K562 (cell line): ENCODE results near the gene KIF4B. TPM values are rescaled to one million over a fixed set of nuclear protein-coding genes. Genes with fewer than 3 reads are reported as not detected.

Experiments
- ATAC-seq: fragments of 200-7000 bp; cut with Tn5 transposase; 3 replicates; pipeline ENCODE4 v1.9.1; 2020; ENCODE audit warnings: moderate library complexity
- BruUV-seq: library from RNA; stranded (reverse); fragments of 400-500 nt; replicated peaks from 2 replicates; lab custom pipeline; 2021; lab: Mats Ljungman, UMichigan
- CTCF ChIA-PET: fragments of 300-600 bp; formaldehyde crosslinking; extraction: SDS; loops from one replicate; lab custom pipeline; 2021; ENCODE audit warnings: low intra/inter-chr PET ratio; lab: Yijun Ruan, JAX
- POLR2A ChIA-PET: fragments of 300-600, 350-650 bp; sonication (Branson Sonifier 250); formaldehyde crosslinking; extraction: SDS; loops from one replicate; lab custom pipeline; 2021; ENCODE audit warnings: antibody characterized with exemption, inconsistent platforms; lab: Yijun Ruan, JAX
- DNase-seq, 4 experiments: peaks; one replicate each; pipeline versions ENCODE4 v3.0.0 to v3.0.0-alpha.2; 2011 to 2018; ENCODE audit warnings: low spot score in 3 of 4, mixed read lengths in 3 of 4; ENCODE audit errors: extremely low read depth in 1 of 4
- FAIRE-seq: peaks from 2 replicates; lab custom pipeline; 2011; peaks lifted over from hg19 to GRCh38; lab: Jason Lieb, UNC
- H2AFZ ChIP-seq: 2 replicates; pipeline ENCODE4 v1.6.0; 2011; ENCODE audit warnings: low read depth, low read length, control low read depth, inconsistent platforms
- H3K27ac ChIP-seq: fragments of 200-600 bp; 3 replicates; pipeline ENCODE4 v1.8.0; 2011; ENCODE audit warnings: low read depth, mild to moderate bottlenecking, control low read depth, inconsistent platforms, low read length, moderate library complexity, mixed read lengths; ENCODE audit errors: extremely low read depth
- H3K27me3 ChIP-seq, 2 experiments: fragments of 300-600 bp in 1 of 2; 2 replicates in 1 of 2; 3 replicates in 1 of 2; pipeline versions ENCODE4 v1.6.0 to v1.8.0; 2011; ENCODE audit warnings: inconsistent platforms in 2 of 2, low read length in 2 of 2, mild to moderate bottlenecking in 1 of 2, mixed read lengths in 1 of 2, moderate library complexity in 1 of 2; ENCODE audit not compliant: control insufficient read depth in 2 of 2, insufficient read depth in 2 of 2
- H3K36me3 ChIP-seq: fragments of 300-600 bp; 3 replicates; pipeline ENCODE4 v1.8.0; 2011; ENCODE audit warnings: mild to moderate bottlenecking, low read length, inconsistent platforms; ENCODE audit not compliant: control insufficient read depth, insufficient read depth
- H3K4me1 ChIP-seq, 2 experiments: fragments of 200-600 bp in 1 of 2; replicated peaks in 1 of 2; 2 replicates in 1 of 2; 3 replicates in 1 of 2; pipeline versions ENCODE4 v1.5.1 to v1.8.0; 2011; ENCODE audit warnings: inconsistent platforms in 2 of 2, low read length in 2 of 2, mild to moderate bottlenecking in 1 of 2, mixed read lengths in 1 of 2, moderate library complexity in 1 of 2; ENCODE audit not compliant: control insufficient read depth in 2 of 2, insufficient read depth in 2 of 2
- H3K4me2 ChIP-seq: 2 replicates; pipeline ENCODE4 v1.6.1; 2011; ENCODE audit warnings: low read length, control low read depth, inconsistent platforms, mixed read lengths; ENCODE audit not compliant: insufficient read depth
- H3K4me3 ChIP-seq: fragments of 200-600 bp; sonication (generic), shearing (Covaris generic); 2 replicates; pipeline ENCODE4 v1.5.1; 2016; ENCODE audit warnings: control low read depth, inconsistent platforms
- H3K79me2 ChIP-seq: fragments of 200-600 bp; 3 replicates; pipeline ENCODE4 v1.8.0; 2011; ENCODE audit warnings: low read length, inconsistent platforms; ENCODE audit not compliant: control insufficient read depth, insufficient read depth
- H3K9ac ChIP-seq, 2 experiments: 2 replicates each; pipeline versions ENCODE4 v1.6.0 to v1.6.1; 2011; ENCODE audit warnings: low read depth in 2 of 2, low read length in 2 of 2, control low read depth in 1 of 2, inconsistent platforms in 1 of 2, mild to moderate bottlenecking in 1 of 2, mixed read lengths in 1 of 2; ENCODE audit not compliant: insufficient read depth in 1 of 2
- H3K9me1 ChIP-seq: one replicate; pipeline ENCODE4 v1.6.0; 2011; ENCODE audit warnings: inconsistent platforms, mild to moderate bottlenecking, low read length, moderate library complexity; ENCODE audit not compliant: control insufficient read depth, insufficient read depth
- H3K9me3 ChIP-seq: replicated peaks from 2 replicates; pipeline ENCODE4 v1.5.1; 2011; ENCODE audit warnings: low read depth, low read length, inconsistent platforms; ENCODE audit not compliant: control insufficient read depth, insufficient read depth
- H4K20me1 ChIP-seq: replicated peaks from 2 replicates; pipeline ENCODE4 v1.6.1; 2011; ENCODE audit warnings: low read length, inconsistent platforms, mixed read lengths; ENCODE audit not compliant: control insufficient read depth, insufficient read depth
- ARID1B ChIP-seq: fragments of 450-650 bp; IDR thresholded peaks from 2 replicates; pipeline ENCODE4 v1.6.1; 2016; ENCODE audit warnings: antibody characterized with exemption, mild to moderate bottlenecking, inconsistent platforms
- ARID3A ChIP-seq: IDR thresholded peaks from 2 replicates; pipeline ENCODE4 v1.6.1; 2012; ENCODE audit warnings: low read depth, low read length, improper control_type of control experiment, borderline replicate concordance
- CBFA2T2 ChIP-seq: fragments of 450-650 bp; conservative IDR thresholded peaks from 2 replicates; pipeline ENCODE4 v1.6.1; 2017; ENCODE audit warnings: mild to moderate bottlenecking
- CBFA2T3 ChIP-seq: fragments of 450-650 bp; IDR thresholded peaks from 2 replicates; pipeline ENCODE4 v1.6.1; 2017
- CHD2 ChIP-seq: IDR thresholded peaks from 2 replicates; pipeline ENCODE4 v1.6.1; 2011; ENCODE audit warnings: low read depth, low read length
- DPF2 ChIP-seq: fragments of 450-650 bp; IDR thresholded peaks from 2 replicates; pipeline ENCODE4 v1.6.1; 2016
- HDAC2 ChIP-seq: fragments of 450-650 bp; IDR thresholded peaks from 2 replicates; pipeline ENCODE4 v1.6.1; 2016; ENCODE audit warnings: mild to moderate bottlenecking
- KLF1 ChIP-seq: fragments of 450-650 bp; IDR thresholded peaks from 2 replicates; pipeline ENCODE4 v1.6.1; 2016; ENCODE audit warnings: missing genetic modification characterization, missing compliant biosample characterization
- MEIS2 ChIP-seq: fragments of 450-650 bp; IDR thresholded peaks from 2 replicates; pipeline ENCODE4 v1.6.1; 2014; ENCODE audit warnings: mild to moderate bottlenecking; ENCODE audit not compliant: partially characterized antibody
- MXD1 ChIP-seq: fragments of 250-450 bp; sonication (Bioruptor Pico); IDR thresholded peaks from 2 replicates; pipeline ENCODE4 v1.8.0; 2021; ENCODE audit warnings: borderline replicate concordance, mild to moderate bottlenecking, moderate library complexity; ENCODE audit not compliant: poor library complexity, severe bottlenecking
- NCOR1 ChIP-seq: fragments of 450-650 bp; IDR thresholded peaks from 2 replicates; pipeline ENCODE4 v1.6.1; 2016; ENCODE audit warnings: mild to moderate bottlenecking, moderate library complexity
- PKNOX1 ChIP-seq: fragments of 450-650 bp; IDR thresholded peaks from 2 replicates; pipeline ENCODE4 v1.6.1; 2016
- PPARD ChIP-seq: fragments of 250-450 bp; sonication (Bioruptor Pico); IDR thresholded peaks from 2 replicates; pipeline ENCODE4 v1.8.0; 2022; ENCODE audit warnings: inconsistent platforms, mild to moderate bottlenecking, moderate library complexity
- RCOR1 ChIP-seq, 2 experiments: IDR thresholded peaks; 2 replicates each; pipeline ENCODE4 v1.6.1; 2012; ENCODE audit warnings: low read depth in 2 of 2, low read length in 2 of 2, borderline replicate concordance in 1 of 2, improper control_type of control experiment in 1 of 2
- SAFB ChIP-seq: fragments of 200-400 bp; formaldehyde crosslinking; IDR thresholded peaks from 2 replicates; pipeline ENCODE4 v1.6.1; 2017; ENCODE audit warnings: low read depth, low read length, borderline replicate concordance
- SMARCA4 ChIP-seq: fragments of 450-650 bp; IDR thresholded peaks from 2 replicates; pipeline ENCODE4 v1.6.1; 2016
- TAL1 ChIP-seq: fragments of 450-650 bp; IDR thresholded peaks from 2 replicates; pipeline ENCODE4 v1.6.1; 2016; ENCODE audit warnings: mild to moderate bottlenecking
- TCF3 ChIP-seq: sonication (generic); formaldehyde crosslinking; IDR thresholded peaks from 2 replicates; pipeline ENCODE4 v1.4.0; 2020; ENCODE audit warnings: mild to moderate bottlenecking, missing genetic modification reagents
- TRIM24 ChIP-seq, 2 experiments: fragments of 450-650 bp; IDR thresholded peaks; 2 replicates each; pipeline ENCODE4 v1.6.1; 2016
- ZFP36 ChIP-seq: fragments of 150-350 bp; IDR thresholded peaks from 2 replicates; pipeline ENCODE4 v1.6.1; 2018; ENCODE audit warnings: low read length, low read depth; ENCODE audit not compliant: partially characterized antibody
- ZNF699 ChIP-seq: fragments of 250-450 bp; sonication (Bioruptor Pico); IDR thresholded peaks from 2 replicates; pipeline ENCODE4 v1.8.0; 2021; ENCODE audit warnings: mild to moderate bottlenecking, moderate library complexity; ENCODE audit not compliant: insufficient replicate concordance
- WGBS: fragments of 100-300 bp; shearing (Covaris generic); methylation state at CpG from one replicate; pipeline ENCODE4 v1.1.6; 2016; ENCODE audit warnings: low coverage, mixed read lengths; ENCODE audit not compliant: insufficient coverage; ENCODE audit errors: missing lambda C conversion rate; 5-methylcytosine and 5-hydroxymethylcytosine counted together
- in situ Hi-C: fragments of 300-500 bp; cut with MboI; formaldehyde crosslinking; loops from 4 replicates; pipeline ENCODE4 v1.15.0; 2018; ENCODE audit warnings: inconsistent platforms, mixed read lengths
- intact Hi-C: fragments of 100-400 bp; cut with micrococcal nuclease; formaldehyde crosslinking; loops from 2 replicates; pipeline ENCODE4 v1.14.2; 2022
- polyA plus RNA-seq, 8 experiments: library from polyadenylated mRNA; depleted of rRNA in 4 of 8; stranded (reverse) in 5 of 8; unstranded in 3 of 8; fragments of >200 nt; fragmentation: Nextera tagmentation in 2 of 8; fragmentation: Illumina TruSeq in 1 of 8; extraction: Ambion mirVana in 2 of 8; extraction: Trizol in 1 of 8; gene quantifications; 2 replicates each; pipeline versions ENCODE4 v1.2.1 to v1.2.3, GENCODE V29; 2011 to 2014; ENCODE audit warnings: inconsistent platforms in 1 of 8, missing spikeins in 1 of 8
- total RNA-seq, 7 experiments: library from RNA; depleted of rRNA in 6 of 7; stranded (reverse); fragments of >200 nt in 6 of 7; fragmentation: Illumina TruSeq in 2 of 7; extraction: Trizol in 2 of 7; gene quantifications; 2 replicates each; pipeline versions ENCODE4 v1.2.1 to v1.2.3, GENCODE V29; 2011 to 2021; ENCODE audit warnings: low replicate concordance in 1 of 7

KIF4B gene
- total and polyA plus RNA-seq, 9 of the 15 experiments (the other 6 are each of a cell fraction or from before 2014, with no cell fraction given) = 0.01 to 0.09 (median 0.07) TPM; not detected in 2

DNA sequence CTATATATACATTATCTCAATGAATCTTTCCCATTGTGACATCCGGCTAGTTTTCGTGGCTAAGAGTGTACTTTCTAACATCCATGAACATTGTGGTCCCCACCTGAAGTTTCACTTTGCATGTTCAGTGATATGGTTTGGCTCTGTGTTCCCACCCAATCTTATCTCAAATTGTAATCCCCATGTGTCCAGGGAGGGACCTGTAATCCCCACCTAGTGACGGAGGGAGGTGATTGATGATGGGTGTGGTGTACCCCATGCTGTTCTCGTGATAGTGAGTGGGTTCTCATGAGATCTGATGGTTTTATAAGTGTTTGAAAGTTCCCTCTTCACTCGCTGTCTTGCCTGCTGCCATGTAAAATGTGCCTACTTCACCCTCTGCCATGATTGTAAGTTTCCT lies 44.6 kb upstream of the KIF4B start:
- Histone ChIP-seq H4K20me1 (no peaks in the 10 kb centered on the region), H3K36me3 (peaks cover 46% of the 10 kb centered on the region), H2AFZ (no peak overlapping the region), H3K27ac (no peak overlapping the region), H3K9me3 (no peaks in the 10 kb centered on the region), H3K9me1 (peaks cover 3% of the 10 kb centered on the region), H3K4me3 (no peak overlapping the region), H3K4me2 (peak overlapping the region; percentile 57), H3K27me3 (no peaks in the 10 kb centered on the region), H3K9ac (no peak overlapping the region), H3K4me1 (peaks cover 0 to 7% of the 10 kb centered on the region in 2 experiments; a peak in 3 of 5 replicates), H3K79me2 (no peaks in the 10 kb centered on the region)
- intact Hi-C loops = no loop called here
- peak; percentile 83 for FAIRE-seq
- 19% methylated on average over 5 of the region's 5 CpGs for WGBS
- in situ Hi-C loops = no loop called here
- BruUV-seq = no TSS peak
- ATAC-seq = peak; percentile 74
- CTCF ChIA-PET = no interaction called here
- POLR2A ChIA-PET = interaction anchor here (1.3 kb wide), 1 partner anchor 16 kb away, joined by 3 read pairs; no protein-coding TSS in a partner anchor
- peak; percentile 31 to 66 (median 38) for DNase-seq
- TF ChIP-seq HDAC2 (0 out of 2 replicates have a peak, but pooled peaks have one; percentile 20), PKNOX1 (peak; percentile 91), KLF1 (tag) (peak; percentile 79), ZNF699 (CRISPR knock-in tag) (no peak), SAFB (no peak), ZFP36 (peak; percentile 16), NCOR1 (0 out of 2 replicates have a peak, but pooled peaks have one; percentile 14), CBFA2T2 (peak; percentile 36), ARID1B (peak; percentile 61), CBFA2T3 (peak; percentile 70), TAL1 (peak; percentile 56), RCOR1 (IDR thresholded peaks at IDR 0.05; ENCODE audit: borderline replicate concordance in 1 of 2, low read depth in 2 of 2, low read length in 2 of 2) (peak in 1 of 2 experiments; percentile 48; a peak in 2 of 4 replicates), MXD1 (CRISPR knock-in tag) (no peak), SMARCA4 (peak; percentile 36; the same call in 1 of the 2 replicates), TRIM24 (IDR thresholded peaks at IDR 0.05) (peak in 1 of 2 experiments; percentile 19; a peak in 1 of 4 replicates), PPARD (CRISPR knock-in tag) (no peak), TCF3 (CRISPR knock-in tag) (peak; percentile 51), ARID3A (no peak), CHD2 (peak; percentile 89), DPF2 (peak; percentile 70), MEIS2 (peak; percentile 91)
